WTC11 (cell line): ENCODE measurements around the gene LRRC8D. TPM values are rescaled to one million over a fixed set of nuclear protein-coding genes. Genes with fewer than 3 reads are reported as not detected.
A peak's percentile ranks its signal among the peaks of the same experiment; 100 is the strongest.

Experiments
- ATAC-seq: fragments of 200-7000 bp; cut with Tn5 transposase; 2 replicates; pipeline ENCODE4 v1.10.0; 2021; ENCODE audit warnings: mild to moderate bottlenecking, moderate library complexity
- CTCF ChIA-PET: fragments of 300-600 bp; sonication (Branson Sonifier 250); formaldehyde crosslinking; loops from one replicate; lab custom pipeline; 2021; ENCODE audit warnings: antibody characterized with exemption; lab: Charles Lee
- POLR2A ChIA-PET: fragments of 350-600 bp; sonication (Branson Sonifier 250); formaldehyde crosslinking; loops from one replicate; lab custom pipeline; 2021; ENCODE audit warnings: antibody characterized with exemption; lab: Charles Lee
- DNase-seq: peaks from one replicate; pipeline ENCODE4 v3.0.0; 2021; ENCODE audit warnings: low spot score
- H3K27ac Mint-ChIP-seq: 2 replicates; pipeline ENCODE4 v1.8.0; 2021; ENCODE audit warnings: mixed read lengths
- H3K27me3 Mint-ChIP-seq: 2 replicates; pipeline ENCODE4 v1.8.0; 2021; ENCODE audit warnings: low read depth, mild to moderate bottlenecking, moderate library complexity, mixed read lengths
- H3K36me3 Mint-ChIP-seq: 2 replicates; pipeline ENCODE4 v1.8.0; 2021; ENCODE audit warnings: mixed read lengths
- H3K4me1 Mint-ChIP-seq: 2 replicates; pipeline ENCODE4 v1.8.0; 2022; ENCODE audit warnings: mixed read lengths
- H3K4me3 Mint-ChIP-seq: 2 replicates; pipeline ENCODE4 v1.8.0; 2021; ENCODE audit warnings: mild to moderate bottlenecking, moderate library complexity, mixed read lengths
- H3K9me3 Mint-ChIP-seq: 2 replicates; pipeline ENCODE4 v1.8.0; 2021; ENCODE audit warnings: mixed read lengths
- ARID4B ChIP-seq: sonication (generic); formaldehyde crosslinking; IDR thresholded peaks from 2 replicates; pipeline ENCODE4 v1.8.0; 2023; ENCODE audit warnings: missing genetic modification reagents, mild to moderate bottlenecking, borderline replicate concordance
- CDX4 ChIP-seq: fragments of 250-450 bp; sonication (Bioruptor Pico); IDR thresholded peaks from 2 replicates; pipeline ENCODE4 v1.9.0; 2021; ENCODE audit warnings: moderate library complexity, mild to moderate bottlenecking, inconsistent platforms, borderline replicate concordance
- EMX1 ChIP-seq: fragments of 250-450 bp; sonication (Bioruptor Pico); IDR thresholded peaks from 2 replicates; pipeline ENCODE4 v1.8.0; 2021; ENCODE audit warnings: mild to moderate bottlenecking
- ERG ChIP-seq: fragments of 250-450 bp; sonication (Bioruptor Pico); IDR thresholded peaks from 2 replicates; pipeline ENCODE4 v1.8.0; 2021; ENCODE audit warnings: mild to moderate bottlenecking
- ESRRA ChIP-seq: sonication (generic); formaldehyde crosslinking; IDR thresholded peaks from 2 replicates; pipeline ENCODE4 v1.8.1; 2022; ENCODE audit warnings: mild to moderate bottlenecking, missing genetic modification reagents, borderline replicate concordance
- FOXJ3 ChIP-seq: sonication (generic); formaldehyde crosslinking; IDR thresholded peaks from 2 replicates; pipeline ENCODE4 v1.9.0; 2021; ENCODE audit warnings: missing genetic modification reagents, mild to moderate bottlenecking, borderline replicate concordance
- FOXP4 ChIP-seq: sonication (generic); formaldehyde crosslinking; IDR thresholded peaks from 2 replicates; pipeline ENCODE4 v1.8.0; 2022; ENCODE audit warnings: mild to moderate bottlenecking, missing genetic modification reagents
- IRF2 ChIP-seq: sonication (generic); formaldehyde crosslinking; IDR thresholded peaks from 2 replicates; pipeline ENCODE4 v1.8.0; 2022; ENCODE audit warnings: low read depth, missing genetic modification reagents, borderline replicate concordance
- NFE2L1 ChIP-seq: sonication (generic); formaldehyde crosslinking; IDR thresholded peaks from 2 replicates; pipeline ENCODE4 v1.8.1; 2023; ENCODE audit warnings: missing genetic modification reagents
- NR1H2 ChIP-seq: sonication (generic); formaldehyde crosslinking; IDR thresholded peaks from 2 replicates; pipeline ENCODE4 v1.9.0; 2021; ENCODE audit warnings: mild to moderate bottlenecking, moderate library complexity, missing genetic modification reagents
- NR2C2 ChIP-seq: sonication (generic); formaldehyde crosslinking; IDR thresholded peaks from 2 replicates; pipeline ENCODE4 v1.8.0; 2022; ENCODE audit warnings: mild to moderate bottlenecking, missing genetic modification reagents
- RORB ChIP-seq: fragments of 250-450 bp; sonication (Bioruptor Pico); IDR thresholded peaks from 2 replicates; pipeline ENCODE4 v1.9.0; 2021; ENCODE audit warnings: mild to moderate bottlenecking
- SMAD4 ChIP-seq: sonication (generic); formaldehyde crosslinking; IDR thresholded peaks from 2 replicates; pipeline ENCODE4 v1.8.0; 2022; ENCODE audit warnings: mild to moderate bottlenecking, missing genetic modification reagents
- SOX15 ChIP-seq: fragments of 250-450 bp; sonication (Bioruptor Pico); IDR thresholded peaks from 2 replicates; pipeline ENCODE4 v1.9.0; 2021; ENCODE audit warnings: mild to moderate bottlenecking
- USF1 ChIP-seq: sonication (generic); formaldehyde crosslinking; IDR thresholded peaks from 2 replicates; pipeline ENCODE4 v1.8.0; 2022; ENCODE audit warnings: mild to moderate bottlenecking, missing genetic modification reagents
- ZBTB21 ChIP-seq: sonication (generic); formaldehyde crosslinking; IDR thresholded peaks from 2 replicates; pipeline ENCODE4 v1.8.1; 2023; ENCODE audit warnings: mild to moderate bottlenecking, missing genetic modification reagents, borderline replicate concordance
- ZNF121 ChIP-seq: sonication (generic); formaldehyde crosslinking; IDR thresholded peaks from 2 replicates; pipeline ENCODE4 v1.8.0; 2023; ENCODE audit warnings: missing genetic modification reagents
- ZNF219 ChIP-seq: sonication (generic); formaldehyde crosslinking; IDR thresholded peaks from 2 replicates; pipeline ENCODE4 v1.8.0; 2023; ENCODE audit warnings: missing genetic modification reagents, mild to moderate bottlenecking, borderline replicate concordance
- ZNF232 ChIP-seq: sonication (generic); formaldehyde crosslinking; IDR thresholded peaks from 2 replicates; pipeline ENCODE4 v1.8.0; 2022; ENCODE audit warnings: mild to moderate bottlenecking, missing genetic modification reagents
- ZNF396 ChIP-seq: fragments of 250-450 bp; sonication (Bioruptor Pico); IDR thresholded peaks from 2 replicates; pipeline ENCODE4 v1.8.0; 2021; ENCODE audit warnings: mild to moderate bottlenecking, moderate library complexity, borderline replicate concordance
- ZNF425 ChIP-seq: fragments of 250-450 bp; sonication (Bioruptor Pico); conservative IDR thresholded peaks from 2 replicates; pipeline ENCODE4 v1.9.0; 2021; ENCODE audit warnings: mild to moderate bottlenecking
- total RNA-seq: library from RNA; stranded (reverse); gene quantifications from 3 replicates; pipeline ENCODE4 v1.2.3, GENCODE V29; 2021

The LRRC8D gene
- total RNA-seq, 1 experiment from 2014 or later, result 42.6 TPM

- TF ChIP-seq IRF2 (CRISPR knock-in tag) (no peak), ESRRA (CRISPR knock-in tag) (no peak), ZNF232 (CRISPR knock-in tag) (no peak), RORB (no peak)
Observed at GRCh38 chr1:89898695-89899470, 78.1 kb downstream of the LRRC8D start (continued).

- DNase-seq (no peak), ATAC-seq (no peak)
- TF ChIP-seq SOX15, result no peak
- no peak for TF ChIP-seq ZNF425 (CRISPR knock-in tag)
- TF ChIP-seq ZNF121 (CRISPR knock-in tag), result no peak
- TF ChIP-seq FOXP4 (CRISPR knock-in tag), result no peak
- TF ChIP-seq NR2C2, result no peak
- TF ChIP-seq ERG (CRISPR knock-in tag), result no peak
- no peak for TF ChIP-seq ARID4B (CRISPR knock-in tag)
- TF ChIP-seq SMAD4 (CRISPR knock-in tag), result no peak
- TF ChIP-seq NR1H2 (CRISPR knock-in tag), result no peak
- no peak for TF ChIP-seq ZBTB21 (CRISPR knock-in tag)
- no peak for TF ChIP-seq ZNF219 (CRISPR knock-in tag)
- TF ChIP-seq FOXJ3 (CRISPR knock-in tag), result no peak
- TF ChIP-seq USF1, result no peak
- TF ChIP-seq EMX1, result no peak
- no peak for TF ChIP-seq NFE2L1 (CRISPR knock-in tag)
- no peak for TF ChIP-seq ZNF396 (CRISPR knock-in tag)
- no peak for TF ChIP-seq CDX4 (CRISPR knock-in tag)
- ChIA-PET POLR2A (interaction anchor here (1.1 kb wide), 1 partner anchor 11 kb away, joined by 4 read pairs; no protein-coding TSS in a partner anchor), CTCF (no interaction called here)
- Mint-ChIP-seq H3K4me1 (peaks cover 68% of the 10 kb centered on the region), H3K27me3 (no peaks in the 10 kb centered on the region), H3K36me3 (no peaks in the 10 kb centered on the region), H3K27ac (peak overlapping the region; percentile 8), H3K4me3 (no peak overlapping the region), H3K9me3 (no peaks in the 10 kb centered on the region)
Observed at GRCh38 chr1:89900323-89900722, 79.5 kb downstream of the LRRC8D start.
